ENCODE data around the gene SNORC. TPM values are rescaled to one million over a fixed set of nuclear protein-coding genes. Genes with fewer than 3 reads are reported as not detected.

The SNORC gene
- polyA plus RNA-seq, 1 of the 3 experiments (the other 2 are of a cell fraction), result 1.2 TPM

- TF ChIP-seq TCF12 (IDR thresholded peaks at IDR 0.05) (no peak), MEF2A (IDR thresholded peaks at IDR 0.05; ENCODE audit: borderline replicate concordance, low read depth) (no peak), CTCF (IDR thresholded peaks at IDR 0.05) (no peak), EP300 (IDR thresholded peaks at IDR 0.05; ENCODE audit: borderline replicate concordance in 1 of 2, low read depth in 1 of 2, low read length in 1 of 2) (no peak), NRF1 (IDR thresholded peaks at IDR 0.05; ENCODE audit: low read depth, low read length) (no peak), NFIC (IDR thresholded peaks at IDR 0.05; ENCODE audit: borderline replicate concordance) (no peak), GATA2 (CRISPR knock-in tag; IDR thresholded peaks at IDR 0.05) (no peak), FOXM1 (IDR thresholded peaks at IDR 0.05; ENCODE audit: low read depth) (no peak)
Observed at GRCh38 chr2:232908695-232909094, 38.6 kb downstream of the SNORC start (continued).

GRCh38 chr2:232910376-232910775 is 40.3 kb downstream of the SNORC start:
- H3K9ac ChIP-seq, result no peak overlapping the region
- no peaks in the 10 kb centered on the region for H3F3A ChIP-seq (replicated peaks; ENCODE audit: insufficient read depth)
- no peaks in the 10 kb centered on the region for H3K9me3 ChIP-seq
- H3K4me2 ChIP-seq, result no peak overlapping the region
- H3K27me3 ChIP-seq (ENCODE audit: insufficient read depth), result peaks cover 4% of the 10 kb centered on the region; the same call in 1 of the 2 replicates
- no peak for DNase-seq
- WGBS (ENCODE audit: low lambda C conversion rate), result 66% methylated on average over 3 of the region's 6 CpGs
- POLR2A ChIA-PET, result no interaction called here
- H3K4me1 ChIP-seq (ENCODE audit: control insufficient read depth in 1 of 2, insufficient read depth in 2 of 2, low read depth in 1 of 2, low read length in 1 of 2), result no peaks in the 10 kb centered on the region
- no peaks in the 10 kb centered on the region for H3K79me2 ChIP-seq (ENCODE audit: insufficient read depth)
- no peaks in the 10 kb centered on the region for H4K20me1 ChIP-seq (ENCODE audit: insufficient read depth)
- CTCF ChIA-PET, result interaction anchor here (1.5 kb wide), 1 partner anchor 143 kb away, joined by 5 read pairs; no protein-coding TSS in a partner anchor
- no peaks in the 10 kb centered on the region for H3K9me2 ChIP-seq
- no peaks in the 10 kb centered on the region for H3K36me3 ChIP-seq (replicated peaks in 1 of 2; ENCODE audit: control insufficient read depth in 1 of 2, insufficient read depth in 2 of 2, low read length in 1 of 2)
- H3K4me3 ChIP-seq (ENCODE audit: low read depth in 2 of 2, low read length in 1 of 2), result no peak overlapping the region
- H2AFZ ChIP-seq (ENCODE audit: low read depth), result no peak overlapping the region
- no peak overlapping the region for H3K27ac ChIP-seq (ENCODE audit: low read depth in 2 of 2, low read length in 1 of 2)
- no peak for TF ChIP-seq JUND (IDR thresholded peaks at IDR 0.05)
- no peak for TF ChIP-seq SIN3A (IDR thresholded peaks at IDR 0.05; ENCODE audit: borderline replicate concordance, low read depth, low read length)
- TF ChIP-seq EZH2phosphoT487 (IDR thresholded peaks at IDR 0.05; ENCODE audit: borderline replicate concordance, low read depth), result no peak
- no peak for TF ChIP-seq FOSL2 (IDR thresholded peaks at IDR 0.05; ENCODE audit: borderline replicate concordance, low read depth)
- TF ChIP-seq SMC3 (IDR thresholded peaks at IDR 0.05; ENCODE audit: low read depth, low read length), result no peak
- TF ChIP-seq GABPA (IDR thresholded peaks at IDR 0.05; ENCODE audit: low read depth), result no peak
- no peak for TF ChIP-seq MAX (IDR thresholded peaks at IDR 0.05; ENCODE audit: low read depth)
- no peak for TF ChIP-seq TCF12 (IDR thresholded peaks at IDR 0.05)
- TF ChIP-seq NFIC (IDR thresholded peaks at IDR 0.05; ENCODE audit: borderline replicate concordance), result no peak
- TF ChIP-seq IRF3 (IDR thresholded peaks at IDR 0.05; ENCODE audit: low read depth, low read length), result no peak
- no peak for TF ChIP-seq FOXJ3 (CRISPR knock-in tag; IDR thresholded peaks at IDR 0.05)
- no peak for TF ChIP-seq ZBTB33 (IDR thresholded peaks at IDR 0.05; ENCODE audit: borderline replicate concordance, low read depth)
- no peak for TF ChIP-seq USF2 (IDR thresholded peaks at IDR 0.05; ENCODE audit: borderline replicate concordance, low read depth, low read length)
- no peak for TF ChIP-seq CHD2 (IDR thresholded peaks at IDR 0.05; ENCODE audit: low read length, partially characterized antibody)
- no peak for TF ChIP-seq RXRA (IDR thresholded peaks at IDR 0.05; ENCODE audit: borderline replicate concordance, low read depth)
- no peak for TF ChIP-seq MEF2A (IDR thresholded peaks at IDR 0.05; ENCODE audit: borderline replicate concordance, low read depth)
- no peak for TF ChIP-seq PBX3 (IDR thresholded peaks at IDR 0.05)
- TF ChIP-seq RFX5 (IDR thresholded peaks at IDR 0.05; ENCODE audit: low read length), result no peak
